GM19023 (cell line): Measurements from ENCODE around the gene RALGAPA1.
"Not testable (repeated sequence)": the region's sequence is repeated elsewhere in the genome, so short reads cannot be mapped to it uniquely, and the experiment has no call there.

Experiments
- ATAC-seq: cut with Tn5 transposase; IDR thresholded peaks from one replicate; pipeline ENCODE4 v1.9.1; 2021; ENCODE audit warnings: mild to moderate bottlenecking, moderate library complexity; ENCODE audit not compliant: unreplicated experiment

The RALGAPA1 gene

GRCh38 chr14:35704793-35705493, 104.2 kb downstream of the RALGAPA1 start:
- no peak for ATAC-seq

GRCh38 chr14:35701531-35701930, 107.6 kb downstream of the RALGAPA1 start:
- no peak for ATAC-seq

- ATAC-seq, result no peak
Observed at GRCh38 chr14:35699791-35700444, 109.2 kb downstream of the RALGAPA1 start.

- ATAC-seq, result no peak
Observed at GRCh38 chr14:35696575-35696974, 112.5 kb downstream of the RALGAPA1 start.

GRCh38 chr14:35696119-35696518, 113.0 kb downstream of the RALGAPA1 start:
- no peak for ATAC-seq

- ATAC-seq, result no peak
Observed at GRCh38 chr14:35695647-35696046, 113.4 kb downstream of the RALGAPA1 start.

GRCh38 chr14:35695072-35695471, 114.0 kb downstream of the RALGAPA1 start:
- no peak for ATAC-seq

- no peak for ATAC-seq
Observed at GRCh38 chr14:35689000-35689460, 120.1 kb downstream of the RALGAPA1 start.

- ATAC-seq, result no peak
Observed at GRCh38 chr14:35688126-35688826, 120.8 kb downstream of the RALGAPA1 start.

GRCh38 chr14:35687335-35687939, 121.7 kb downstream of the RALGAPA1 start:
- no peak for ATAC-seq

GRCh38 chr14:35683688-35684087, 125.4 kb downstream of the RALGAPA1 start:
- not testable (repeated sequence) for ATAC-seq

GRCh38 chr14:35682802-35683201, 126.3 kb downstream of the RALGAPA1 start:
- no peak for ATAC-seq

GRCh38 chr14:35678403-35679028, 130.6 kb downstream of the RALGAPA1 start:
- ATAC-seq, result no peak

- no peak for ATAC-seq
Observed at GRCh38 chr14:35669782-35670181, 139.3 kb downstream of the RALGAPA1 start.

- no peak for ATAC-seq
Observed at GRCh38 chr14:35666429-35667043, 142.6 kb downstream of the RALGAPA1 start.

GRCh38 chr14:35661875-35662274, 147.2 kb downstream of the RALGAPA1 start:
- ATAC-seq, result no peak

GRCh38 chr14:35653045-35653444, 156.1 kb downstream of the RALGAPA1 start:
- ATAC-seq, result no peak

- no peak for ATAC-seq
Observed at GRCh38 chr14:35643513-35643912, 165.6 kb downstream of the RALGAPA1 start.

- ATAC-seq, result no peak
Observed at GRCh38 chr14:35637851-35638250, 171.2 kb downstream of the RALGAPA1 start.

- ATAC-seq, result no peak
Observed at GRCh38 chr14:35637269-35637668, 171.8 kb downstream of the RALGAPA1 start.
